PC-9 (cell line): ENCODE data around the gene ABCD4. TPM values are rescaled to one million over a fixed set of nuclear protein-coding genes. Genes with fewer than 3 reads are reported as not detected.

ENCODE experiments used
- BruUV-seq: library from RNA; stranded (reverse); fragments of 400-500 nt; replicated peaks from 2 replicates; lab custom pipeline; 2021; lab: Mats Ljungman, UMichigan
- CTCF ChIA-PET: fragments of 300-600 bp; sonication (Branson Sonifier 250); formaldehyde crosslinking; loops from one replicate; lab custom pipeline; 2022; ENCODE audit warnings: antibody characterized with exemption; lab: Charles Lee
- POLR2A ChIA-PET: fragments of 300-600 bp; sonication (Branson Sonifier 250); formaldehyde crosslinking; loops from one replicate; lab custom pipeline; 2022; ENCODE audit warnings: antibody characterized with exemption; ENCODE audit not compliant: unreplicated experiment; lab: Charles Lee
- DNase-seq, 2 experiments: peaks; one replicate each; pipeline versions ENCODE4 v3.0.0 to v3.0.0-alpha.2; 2015 to 2022; ENCODE audit warnings: mixed read lengths in 1 of 2
- H2AFZ ChIP-seq: fragments of 200-600 bp; sonication (generic); 2 replicates; pipeline ENCODE4 v1.8.1; 2017; ENCODE audit warnings: antibody characterized with exemption
- H3F3A ChIP-seq: fragments of 200-600 bp; sonication (generic); 2 replicates; pipeline ENCODE4 v1.8.1; 2017; ENCODE audit warnings: antibody characterized with exemption, mild to moderate bottlenecking, low read depth; ENCODE audit not compliant: insufficient read depth
- H3K27ac ChIP-seq: fragments of 200-600 bp; sonication (generic); 2 replicates; pipeline ENCODE4 v1.6.1; 2016; ENCODE audit warnings: mixed run types
- H3K27me3 ChIP-seq: fragments of 200-600 bp; sonication (generic); 2 replicates; pipeline ENCODE4 v1.6.1; 2016; ENCODE audit warnings: low read depth, mixed run types; ENCODE audit not compliant: insufficient read depth
- H3K36me3 ChIP-seq: fragments of 200-600 bp; sonication (generic); 2 replicates; pipeline ENCODE4 v1.6.1; 2016; ENCODE audit warnings: low read depth, mixed run types
- H3K4me1 ChIP-seq: fragments of 200-600 bp; sonication (generic); replicated peaks from 2 replicates; pipeline ENCODE4 v1.6.1; 2016; ENCODE audit warnings: mixed run types; ENCODE audit not compliant: insufficient read depth
- H3K4me2 ChIP-seq: fragments of 200-600 bp; sonication (generic); 2 replicates; pipeline ENCODE4 v1.6.1; 2017; ENCODE audit warnings: mixed run types
- H3K4me3 ChIP-seq: fragments of 200-600 bp; sonication (generic); 2 replicates; pipeline ENCODE4 v1.6.1; 2016; ENCODE audit warnings: mixed run types
- H3K79me2 ChIP-seq: fragments of 200-600 bp; sonication (generic); 2 replicates; pipeline ENCODE4 v1.6.1; 2017; ENCODE audit warnings: low read depth, mixed run types
- H3K9me2 ChIP-seq: fragments of 200-600 bp; sonication (generic); 2 replicates; pipeline ENCODE4 v1.8.1; 2017; ENCODE audit warnings: mild to moderate bottlenecking; ENCODE audit not compliant: insufficient read depth
- H3K9me3 ChIP-seq: fragments of 200-600 bp; sonication (generic); 2 replicates; pipeline ENCODE4 v1.8.1; 2016; ENCODE audit warnings: low read depth; ENCODE audit not compliant: insufficient read depth
- H4K20me1 ChIP-seq: fragments of 200-600 bp; sonication (generic); 2 replicates; pipeline ENCODE4 v1.8.1; 2017; ENCODE audit not compliant: insufficient read depth
- EZH2 ChIP-seq: fragments of 200-600 bp; sonication (generic); IDR thresholded peaks from 2 replicates; pipeline ENCODE4 v1.8.0; 2017; ENCODE audit warnings: antibody characterized with exemption, low read depth
- intact Hi-C: fragments of 100-400 bp; cut with micrococcal nuclease; formaldehyde crosslinking; loops from one replicate; pipeline ENCODE4 v1.10.0; 2022; ENCODE audit not compliant: unreplicated experiment
- total RNA-seq: library from RNA; stranded (reverse); gene quantifications from 2 replicates; pipeline ENCODE4 v1.2.3, GENCODE V29; 2021
- TF ChIP-seq, protein P1 (sequence below): fragments of 200-600 bp; sonication (generic); conservative IDR thresholded peaks from 2 replicates; pipeline ENCODE4 v1.6.1; 2017; ENCODE audit warnings: mixed run types, antibody characterized with exemption, mild to moderate bottlenecking, moderate library complexity

Gene ABCD4
- total RNA-seq, 1 experiment from 2014 or later, result 150 TPM

DNA sequence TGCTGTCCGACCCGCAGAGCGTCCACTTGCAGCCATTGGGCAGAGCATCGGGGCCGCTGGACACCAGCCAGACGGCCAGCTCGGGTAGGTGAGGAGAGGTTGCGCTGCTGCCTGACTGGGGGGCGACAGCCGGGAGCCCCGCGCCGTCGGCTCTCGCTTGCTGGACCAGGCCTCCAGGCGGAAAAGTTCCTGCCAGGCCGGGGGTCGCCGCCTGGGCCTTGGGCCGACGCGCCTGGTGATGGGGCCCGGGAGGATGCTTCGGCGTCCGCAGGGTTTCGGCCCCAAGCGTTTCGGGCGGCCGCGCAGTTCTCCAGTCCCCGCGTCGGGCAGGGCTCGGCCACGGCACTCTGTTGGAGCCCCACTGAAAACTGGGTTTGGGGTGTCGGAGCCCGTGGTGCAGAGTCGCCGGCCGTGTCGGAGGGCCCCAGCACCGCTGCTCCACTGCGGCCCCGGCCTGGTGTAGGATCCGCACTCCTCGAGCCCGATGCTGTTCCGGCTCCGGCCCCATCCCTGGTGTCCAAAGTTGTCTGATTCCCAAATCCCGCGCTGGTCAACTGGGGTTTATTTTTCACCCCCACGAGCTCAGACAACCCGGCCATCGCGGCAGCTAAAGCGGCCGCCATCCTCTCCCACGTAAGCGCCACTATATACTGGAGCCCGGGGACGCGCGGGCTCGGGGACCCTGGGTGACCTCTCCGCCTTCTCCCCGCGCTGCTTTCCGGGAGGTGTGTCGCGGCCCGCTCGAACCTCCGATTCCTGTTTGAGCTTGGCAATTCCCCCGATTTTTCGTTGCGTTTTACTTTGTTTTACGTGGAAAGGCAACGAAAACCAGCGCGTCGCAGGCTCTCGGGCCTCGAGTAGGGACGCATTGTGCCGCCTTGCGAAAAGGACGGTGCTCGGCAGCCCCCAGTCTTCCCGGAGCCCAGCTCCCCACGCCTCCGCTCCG lies 62.6 kb downstream of the ABCD4 start:
- DNase-seq, result no peak
- intact Hi-C loops, result no loop called here
- Histone ChIP-seq H2AFZ (no peak overlapping the region), H4K20me1 (no peaks in the 10 kb centered on the region), H3K9me2 (no peaks in the 10 kb centered on the region), H3K79me2 (no peaks in the 10 kb centered on the region), H3K4me3 (no peak overlapping the region), H3K9me3 (no peaks in the 10 kb centered on the region), H3K4me2 (no peak overlapping the region), H3K4me1 (no peaks in the 10 kb centered on the region), H3F3A (no peaks in the 10 kb centered on the region), H3K36me3 (no peaks in the 10 kb centered on the region), H3K27me3 (peaks cover 89% of the 10 kb centered on the region), H3K27ac (no peak overlapping the region)
- BruUV-seq, result no TSS peak
- TF ChIP-seq, protein P1, sequence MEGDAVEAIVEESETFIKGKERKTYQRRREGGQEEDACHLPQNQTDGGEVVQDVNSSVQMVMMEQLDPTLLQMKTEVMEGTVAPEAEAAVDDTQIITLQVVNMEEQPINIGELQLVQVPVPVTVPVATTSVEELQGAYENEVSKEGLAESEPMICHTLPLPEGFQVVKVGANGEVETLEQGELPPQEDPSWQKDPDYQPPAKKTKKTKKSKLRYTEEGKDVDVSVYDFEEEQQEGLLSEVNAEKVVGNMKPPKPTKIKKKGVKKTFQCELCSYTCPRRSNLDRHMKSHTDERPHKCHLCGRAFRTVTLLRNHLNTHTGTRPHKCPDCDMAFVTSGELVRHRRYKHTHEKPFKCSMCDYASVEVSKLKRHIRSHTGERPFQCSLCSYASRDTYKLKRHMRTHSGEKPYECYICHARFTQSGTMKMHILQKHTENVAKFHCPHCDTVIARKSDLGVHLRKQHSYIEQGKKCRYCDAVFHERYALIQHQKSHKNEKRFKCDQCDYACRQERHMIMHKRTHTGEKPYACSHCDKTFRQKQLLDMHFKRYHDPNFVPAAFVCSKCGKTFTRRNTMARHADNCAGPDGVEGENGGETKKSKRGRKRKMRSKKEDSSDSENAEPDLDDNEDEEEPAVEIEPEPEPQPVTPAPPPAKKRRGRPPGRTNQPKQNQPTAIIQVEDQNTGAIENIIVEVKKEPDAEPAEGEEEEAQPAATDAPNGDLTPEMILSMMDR, result no peak
- no peak for TF ChIP-seq EZH2
- CTCF ChIA-PET, result no interaction called here
- POLR2A ChIA-PET, result no interaction called here

DNA sequence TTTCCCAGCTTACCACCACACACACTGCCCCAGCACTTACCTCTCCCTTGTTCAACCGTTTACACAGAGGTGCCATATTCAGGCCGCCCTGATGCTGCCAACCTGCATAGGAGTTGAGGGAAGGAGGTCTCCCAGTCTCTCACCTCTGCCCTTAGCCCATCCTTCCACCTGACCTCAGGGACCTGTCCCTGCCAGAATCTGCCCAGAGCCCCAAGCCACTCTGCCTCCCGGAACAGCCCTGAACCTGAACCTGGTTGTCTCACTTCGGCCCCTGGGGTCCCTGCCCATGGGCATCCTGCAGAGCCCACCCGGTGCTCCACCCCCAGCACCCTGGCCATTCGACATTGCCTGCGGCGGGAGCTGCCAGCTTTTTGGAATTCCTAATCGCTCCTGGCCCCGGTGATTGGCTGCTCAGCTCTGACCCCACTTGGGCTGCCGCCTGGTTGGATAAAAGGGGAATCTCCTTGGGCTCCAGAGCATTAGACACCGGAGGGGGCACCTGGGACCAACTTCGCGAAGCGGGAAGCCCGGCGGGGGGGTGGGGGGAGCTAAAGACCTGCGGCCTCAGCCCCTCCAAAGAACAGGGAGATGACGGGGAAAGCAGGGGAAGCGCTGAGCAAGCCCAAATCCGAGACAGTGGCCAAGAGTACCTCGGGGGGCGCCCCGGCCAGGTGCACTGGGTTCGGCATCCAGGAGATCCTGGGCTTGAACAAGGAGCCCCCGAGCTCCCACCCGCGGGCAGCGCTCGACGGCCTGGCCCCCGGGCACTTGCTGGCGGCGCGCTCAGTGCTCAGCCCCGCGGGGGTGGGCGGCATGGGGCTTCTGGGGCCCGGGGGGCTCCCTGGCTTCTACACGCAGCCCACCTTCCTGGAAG lies 63.5 kb downstream of the ABCD4 start, which contains the start of gene VSX2:
VSX2 (plus strand) TSS at position 476 of the 874 bp plus-strand sequence; CDS start at position 589, 113 bp downstream.
- Histone ChIP-seq H3F3A (no peaks in the 10 kb centered on the region), H3K36me3 (no peaks in the 10 kb centered on the region), H3K4me3 (no peak within 1 kb of the TSS), H3K27me3 (peaks cover 91% of the 10 kb centered on the region), H2AFZ (no peak within 1 kb of the TSS), H4K20me1 (no peaks in the 10 kb centered on the region), H3K27ac (no peak within 1 kb of the TSS), H3K9me2 (no peaks in the 10 kb centered on the region), H3K4me2 (no peak within 1 kb of the TSS), H3K9me3 (no peaks in the 10 kb centered on the region), H3K4me1 (no peaks in the 10 kb centered on the region), H3K79me2 (no peaks in the 10 kb centered on the region)
- POLR2A ChIA-PET, result no interaction called here
- CTCF ChIA-PET, result interaction anchor here (0.6 to 0.9 kb wide), 3 partner anchors 9 to 13 kb away, joined by 3 to 4 read pairs (median 3); no protein-coding TSS in a partner anchor
- TF ChIP-seq, protein P1, result no peak
- no peak for TF ChIP-seq EZH2
- no TSS peak for BruUV-seq
- DNase-seq, result no peak
- intact Hi-C loops, result no loop called here

DNA sequence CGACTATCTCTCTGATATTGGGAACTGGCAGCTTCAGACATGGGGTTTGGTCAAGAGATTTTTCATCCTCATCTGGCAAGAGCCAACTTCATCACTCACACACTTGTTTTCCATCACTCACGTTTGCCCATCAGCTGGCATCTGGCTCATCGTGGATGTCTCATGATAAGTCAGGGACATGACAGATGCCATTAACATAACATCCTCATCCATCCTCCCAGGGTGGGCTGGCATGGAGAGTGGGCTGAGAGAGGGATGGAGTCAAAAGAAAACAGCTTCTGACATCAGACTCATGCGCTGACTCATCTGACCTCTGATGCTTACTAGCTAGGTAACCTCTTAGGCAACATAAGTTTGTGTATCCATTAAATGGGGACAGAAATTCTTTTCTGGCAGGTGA lies 65.3 kb downstream of the ABCD4 start:
- CTCF ChIA-PET, result no interaction called here
- H3F3A ChIP-seq, result no peaks in the 10 kb centered on the region
- no peak overlapping the region for H3K4me2 ChIP-seq
- H3K4me1 ChIP-seq, result no peaks in the 10 kb centered on the region
- H3K36me3 ChIP-seq, result no peaks in the 10 kb centered on the region
- intact Hi-C loops, result no loop called here
- POLR2A ChIA-PET, result no interaction called here
- no peak overlapping the region for H3K4me3 ChIP-seq
- peaks cover 90% of the 10 kb centered on the region for H3K27me3 ChIP-seq
- no peak overlapping the region for H3K27ac ChIP-seq
- no peaks in the 10 kb centered on the region for H4K20me1 ChIP-seq
- no TSS peak for BruUV-seq
- DNase-seq, result no peak
- H3K9me3 ChIP-seq, result peaks cover under 1% of the 10 kb centered on the region; the same call in 1 of the 2 replicates
- TF ChIP-seq EZH2, result no peak
- TF ChIP-seq, protein P1, result no peak
- H2AFZ ChIP-seq, result no peak overlapping the region
- no peaks in the 10 kb centered on the region for H3K9me2 ChIP-seq
- H3K79me2 ChIP-seq, result no peaks in the 10 kb centered on the region
